ENCODE results near the gene SLC38A7. TPM values are rescaled to one million over a fixed set of nuclear protein-coding genes. Genes with fewer than 3 reads are reported as not detected.

Gene SLC38A7
- total RNA-seq, 2 experiments from 2014 or later: 5.3 to 5.6 TPM

- DNase-seq (no peak), ATAC-seq (ENCODE audit: poor library complexity) (no peak)
- Mint-ChIP-seq H3K27ac (no peak overlapping the region), H3K4me1 (ENCODE audit: low read depth) (no peaks in the 10 kb centered on the region), H3K9me3 (no peaks in the 10 kb centered on the region), H3K4me3 (no peak overlapping the region), H3K36me3 (ENCODE audit: low read depth) (no peaks in the 10 kb centered on the region), H3K27me3 (peaks cover 4% of the 10 kb centered on the region)
- no peak overlapping the region for H3K27ac ChIP-seq (ENCODE audit: low read depth in 1 of 2, low read length in 2 of 2)
- intact Hi-C loops (cut with DNase I, micrococcal nuclease): no loop called here
- no peaks in the 10 kb centered on the region for H3K4me1 ChIP-seq (ENCODE audit: insufficient read depth, low read length)
- TF ChIP-seq, protein P1, sequence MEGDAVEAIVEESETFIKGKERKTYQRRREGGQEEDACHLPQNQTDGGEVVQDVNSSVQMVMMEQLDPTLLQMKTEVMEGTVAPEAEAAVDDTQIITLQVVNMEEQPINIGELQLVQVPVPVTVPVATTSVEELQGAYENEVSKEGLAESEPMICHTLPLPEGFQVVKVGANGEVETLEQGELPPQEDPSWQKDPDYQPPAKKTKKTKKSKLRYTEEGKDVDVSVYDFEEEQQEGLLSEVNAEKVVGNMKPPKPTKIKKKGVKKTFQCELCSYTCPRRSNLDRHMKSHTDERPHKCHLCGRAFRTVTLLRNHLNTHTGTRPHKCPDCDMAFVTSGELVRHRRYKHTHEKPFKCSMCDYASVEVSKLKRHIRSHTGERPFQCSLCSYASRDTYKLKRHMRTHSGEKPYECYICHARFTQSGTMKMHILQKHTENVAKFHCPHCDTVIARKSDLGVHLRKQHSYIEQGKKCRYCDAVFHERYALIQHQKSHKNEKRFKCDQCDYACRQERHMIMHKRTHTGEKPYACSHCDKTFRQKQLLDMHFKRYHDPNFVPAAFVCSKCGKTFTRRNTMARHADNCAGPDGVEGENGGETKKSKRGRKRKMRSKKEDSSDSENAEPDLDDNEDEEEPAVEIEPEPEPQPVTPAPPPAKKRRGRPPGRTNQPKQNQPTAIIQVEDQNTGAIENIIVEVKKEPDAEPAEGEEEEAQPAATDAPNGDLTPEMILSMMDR (IDR thresholded peaks at IDR 0.05): no peak
- ChIA-PET POLR2A (no interaction called here), CTCF (interaction anchor here (0.7 kb wide), 1 partner anchor 430 kb away, joined by 4 read pairs; no protein-coding TSS in a partner anchor)
- no peak overlapping the region for H3K4me3 ChIP-seq (ENCODE audit: low read length)
- no peaks in the 10 kb centered on the region for H3K9me3 ChIP-seq (ENCODE audit: control insufficient read depth in 1 of 2, insufficient read depth in 1 of 2, low read length in 2 of 2)
- H3K36me3 ChIP-seq (ENCODE audit: insufficient read depth, low read length): no peaks in the 10 kb centered on the region
- H3K27me3 ChIP-seq (ENCODE audit: control insufficient read depth in 1 of 2, insufficient read depth in 2 of 2, low read length in 2 of 2): no peaks in the 10 kb centered on the region
Observed at GRCh38 chr16:58656899-58657298, 27.7 kb downstream of the SLC38A7 start.

DNA sequence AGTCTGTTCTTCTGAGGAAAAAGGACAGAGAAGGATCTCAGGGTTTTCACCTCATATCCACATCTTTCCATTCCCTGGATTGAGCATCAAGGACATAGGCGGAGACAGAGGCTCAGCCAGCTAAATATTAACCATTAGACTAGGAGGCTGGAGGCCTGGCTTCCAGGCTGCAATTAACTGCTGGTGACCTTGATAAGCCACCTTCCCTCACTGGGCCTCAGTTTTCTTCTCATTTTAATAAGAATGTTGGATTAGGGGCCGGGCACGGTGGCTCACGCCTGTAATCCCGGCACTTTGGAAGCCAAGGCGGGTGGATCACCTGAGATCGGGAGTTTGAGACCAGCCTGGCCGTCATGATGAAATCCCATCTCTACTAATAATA is 29.4 kb downstream of the SLC38A7 start:
- H3K4me1 ChIP-seq (ENCODE audit: insufficient read depth, low read length): no peaks in the 10 kb centered on the region
- no peaks in the 10 kb centered on the region for H3K27me3 ChIP-seq (ENCODE audit: control insufficient read depth in 1 of 2, insufficient read depth in 2 of 2, low read length in 2 of 2)
- H3K27ac ChIP-seq (ENCODE audit: low read depth in 1 of 2, low read length in 2 of 2): no peak overlapping the region
- TF ChIP-seq, protein P1 (IDR thresholded peaks at IDR 0.05): no peak
- ATAC-seq (ENCODE audit: poor library complexity): no peak
- ChIA-PET POLR2A (no interaction called here), CTCF (no interaction called here)
- Mint-ChIP-seq H3K9me3 (no peaks in the 10 kb centered on the region), H3K27me3 (no peaks in the 10 kb centered on the region), H3K27ac (no peak overlapping the region), H3K4me1 (ENCODE audit: low read depth) (no peaks in the 10 kb centered on the region), H3K4me3 (no peak overlapping the region), H3K36me3 (ENCODE audit: low read depth) (no peaks in the 10 kb centered on the region)
- intact Hi-C loops (cut with DNase I, micrococcal nuclease): no loop called here
- DNase-seq: no peak
- no peaks in the 10 kb centered on the region for H3K9me3 ChIP-seq (ENCODE audit: control insufficient read depth in 1 of 2, insufficient read depth in 1 of 2, low read length in 2 of 2)
- H3K4me3 ChIP-seq (ENCODE audit: low read length): no peak overlapping the region
- H3K36me3 ChIP-seq (ENCODE audit: insufficient read depth, low read length): no peaks in the 10 kb centered on the region

- H3K27ac Mint-ChIP-seq: no peak overlapping the region
- H3K27ac ChIP-seq (ENCODE audit: low read depth in 1 of 2, low read length in 2 of 2): no peak overlapping the region
- no peak overlapping the region for H3K4me3 Mint-ChIP-seq
- ATAC-seq (ENCODE audit: poor library complexity) (no peak), DNase-seq (no peak)
- no peaks in the 10 kb centered on the region for H3K9me3 Mint-ChIP-seq
- H3K27me3 Mint-ChIP-seq: no peaks in the 10 kb centered on the region
- intact Hi-C loops (cut with DNase I, micrococcal nuclease): no loop called here
- H3K4me3 ChIP-seq (ENCODE audit: low read length): no peak overlapping the region
- H3K9me3 ChIP-seq (ENCODE audit: control insufficient read depth in 1 of 2, insufficient read depth in 1 of 2, low read length in 2 of 2): no peaks in the 10 kb centered on the region
- no peaks in the 10 kb centered on the region for H3K36me3 Mint-ChIP-seq (ENCODE audit: low read depth)
- no peaks in the 10 kb centered on the region for H3K4me1 ChIP-seq (ENCODE audit: insufficient read depth, low read length)
- ChIA-PET CTCF (no interaction called here), POLR2A (no interaction called here)
- no peaks in the 10 kb centered on the region for H3K4me1 Mint-ChIP-seq (ENCODE audit: low read depth)
- TF ChIP-seq, protein P1 (IDR thresholded peaks at IDR 0.05): no peak
- H3K36me3 ChIP-seq (ENCODE audit: insufficient read depth, low read length): no peaks in the 10 kb centered on the region
- H3K27me3 ChIP-seq (ENCODE audit: control insufficient read depth in 1 of 2, insufficient read depth in 2 of 2, low read length in 2 of 2): no peaks in the 10 kb centered on the region
Observed at GRCh38 chr16:58654560-58655214, 29.9 kb downstream of the SLC38A7 start.
